Measurements from ENCODE around the gene RSRC1. TPM values are rescaled to one million over a fixed set of nuclear protein-coding genes. Genes with fewer than 3 reads are reported as not detected.

RSRC1 gene
- total and polyA plus RNA-seq, 2 of the 13 experiments (the other 11 are each of a cell fraction or from before 2014, with no cell fraction given) = 4.9 to 63.0 TPM

- intact Hi-C loops (cut with micrococcal nuclease; ENCODE audit: unreplicated experiment) = no loop called here
- no peak overlapping the region for H2AFZ ChIP-seq (ENCODE audit: low read length)
- H3K4me2 ChIP-seq (ENCODE audit: low read depth, low read length) = no peak overlapping the region
- H3K9me3 ChIP-seq (ENCODE audit: low read length) = no peaks in the 10 kb centered on the region
- no peaks in the 10 kb centered on the region for H3K36me3 ChIP-seq (replicated peaks in 1 of 2; ENCODE audit: control insufficient read depth in 1 of 2, insufficient read depth in 2 of 2, low read length in 2 of 2)
- H3K27me3 ChIP-seq (ENCODE audit: control insufficient read depth in 1 of 2, insufficient read depth in 2 of 2, low read length in 2 of 2) = no peaks in the 10 kb centered on the region
- ChIA-PET CTCF (ENCODE audit: low intra/inter-chr PET ratio, low total read pairs) (no interaction called here), POLR2A (no interaction called here)
- H3K9ac ChIP-seq (ENCODE audit: insufficient read depth, low read depth, low read length) = no peak overlapping the region
- FAIRE-seq = no peak
- no peak for ATAC-seq
- no TSS peak for BruUV-seq (replicated peaks)
- DNase-seq (ENCODE audit: low spot score) = no peak
- in situ Hi-C loops (cut with HindIII; ENCODE audit: extremely low pct_ligation_motif_present, low pct_unique_long_range_greater_than_20kb) = no loop called here
- 92% methylated on average over 1 of the region's 1 CpG for WGBS (ENCODE audit: low lambda C conversion rate)
- no peak overlapping the region for H3K4me3 ChIP-seq (replicated peaks in 1 of 3; ENCODE audit: insufficient read depth in 1 of 3, low read depth in 2 of 3, low read length in 3 of 3)
- no peaks in the 10 kb centered on the region for H3K4me1 ChIP-seq (ENCODE audit: insufficient read depth, low read length)
- no peak overlapping the region for H3K27ac ChIP-seq (ENCODE audit: extremely low read length, insufficient read depth, low read length)
- H4K20me1 ChIP-seq (ENCODE audit: insufficient read depth, low read length) = no peaks in the 10 kb centered on the region
- H3K79me2 ChIP-seq (ENCODE audit: insufficient read depth, low read length) = no peaks in the 10 kb centered on the region
- no peak for TF ChIP-seq KAT7 (CRISPR knock-in tag; IDR thresholded peaks at IDR 0.05; ENCODE audit: borderline replicate concordance)
- no peak for TF ChIP-seq U2AF1 (optimal IDR thresholded peaks at IDR 0.05; ENCODE audit: low read depth, low read length)
These were observed 221.0 kb downstream of the RSRC1 start for GRCh38 chr3:158330870-158331269.

GRCh38 chr3:158333736-158334135 lies 223.8 kb downstream of the RSRC1 start:
- intact Hi-C loops (cut with micrococcal nuclease; ENCODE audit: unreplicated experiment) = no loop called here
- 100% methylated on average over 1 of the region's 1 CpG for WGBS (ENCODE audit: low lambda C conversion rate)
- H3K9ac ChIP-seq (ENCODE audit: insufficient read depth, low read depth, low read length) = no peak overlapping the region
- no TSS peak for BruUV-seq (replicated peaks)
- no peak overlapping the region for H3K27ac ChIP-seq (ENCODE audit: extremely low read length, insufficient read depth, low read length)
- no peak for ATAC-seq
- H3K4me3 ChIP-seq (replicated peaks in 1 of 3; ENCODE audit: insufficient read depth in 1 of 3, low read depth in 2 of 3, low read length in 3 of 3) = no peak overlapping the region
- no peak for TF ChIP-seq FOXO4 (CRISPR knock-in tag; conservative IDR thresholded peaks at IDR 0.05)
- no peak overlapping the region for H3K4me2 ChIP-seq (ENCODE audit: low read depth, low read length)
- no peaks in the 10 kb centered on the region for H3K79me2 ChIP-seq (ENCODE audit: insufficient read depth, low read length)
- no peaks in the 10 kb centered on the region for H3K27me3 ChIP-seq (ENCODE audit: control insufficient read depth in 1 of 2, insufficient read depth in 2 of 2, low read length in 2 of 2)
- CTCF ChIA-PET (ENCODE audit: low intra/inter-chr PET ratio, low total read pairs) = no interaction called here
- H2AFZ ChIP-seq (ENCODE audit: low read length) = no peak overlapping the region
- no peaks in the 10 kb centered on the region for H3K36me3 ChIP-seq (replicated peaks in 1 of 2; ENCODE audit: control insufficient read depth in 1 of 2, insufficient read depth in 2 of 2, low read length in 2 of 2)
- FAIRE-seq = no peak
- H3K4me1 ChIP-seq (ENCODE audit: insufficient read depth, low read length) = no peaks in the 10 kb centered on the region
- in situ Hi-C loops (cut with HindIII; ENCODE audit: extremely low pct_ligation_motif_present, low pct_unique_long_range_greater_than_20kb) = no loop called here
- DNase-seq (ENCODE audit: low spot score) = no peak
- no peaks in the 10 kb centered on the region for H4K20me1 ChIP-seq (ENCODE audit: insufficient read depth, low read length)
- POLR2A ChIA-PET = no interaction called here
- no peaks in the 10 kb centered on the region for H3K9me3 ChIP-seq (ENCODE audit: low read length)

All from HepG2 (cell line).